Measurements from ENCODE around the gene DHX8.
"Not testable (repeated sequence)": the region's sequence is repeated elsewhere in the genome, so short reads cannot be mapped to it uniquely, and the experiment has no call there.

DHX8 gene

GRCh38 chr17:43463241-43463640, 20.5 kb upstream of the DHX8 start:
- no peak for DNase-seq

- DNase-seq: no peak
Measured at GRCh38 chr17:43464046-43464445, 19.7 kb upstream of the DHX8 start.

GRCh38 chr17:43465049-43465448, 18.7 kb upstream of the DHX8 start:
- DNase-seq: no peak

- no peak for DNase-seq
Measured at GRCh38 chr17:43467981-43468581, 15.7 kb upstream of the DHX8 start.

GRCh38 chr17:43468691-43469139, 15.1 kb upstream of the DHX8 start:
- DNase-seq: no peak

- no peak for DNase-seq
Measured at GRCh38 chr17:43469145-43469544, 14.6 kb upstream of the DHX8 start.

GRCh38 chr17:43471585-43472160, 12.1 kb upstream of the DHX8 start:
- no peak for DNase-seq

GRCh38 chr17:43475494-43476089, 8.2 kb upstream of the DHX8 start:
- no peak for DNase-seq

GRCh38 chr17:43476306-43476705, 7.5 kb upstream of the DHX8 start:
- not testable (repeated sequence) for DNase-seq

- DNase-seq: no peak
Measured at GRCh38 chr17:43477832-43478634, 5.7 kb upstream of the DHX8 start.

GRCh38 chr17:43479948-43480347, 3.8 kb upstream of the DHX8 start:
- DNase-seq: no peak

- no peak for DNase-seq
Measured at GRCh38 chr17:43482103-43483012, 1.4 kb upstream of the DHX8 start.

GRCh38 chr17:43490621-43491020, 6.8 kb downstream of the DHX8 start:
- no peak for DNase-seq

GRCh38 chr17:43509440-43509839, 25.7 kb downstream of the DHX8 start:
- DNase-seq: not testable (repeated sequence)

GRCh38 chr17:43511199-43511598, 27.4 kb downstream of the DHX8 start:
- DNase-seq: not testable (repeated sequence)

GRCh38 chr17:43515656-43516055, 31.9 kb downstream of the DHX8 start:
- no peak for DNase-seq

GRCh38 chr17:43517161-43517560, 33.4 kb downstream of the DHX8 start:
- no peak for DNase-seq

- DNase-seq: no peak
Measured at GRCh38 chr17:43517615-43518386, 34.0 kb downstream of the DHX8 start.

- DNase-seq: no peak
Measured at GRCh38 chr17:43521389-43521788, 37.6 kb downstream of the DHX8 start.

- DNase-seq: no peak
Measured at GRCh38 chr17:43524945-43525575, 41.3 kb downstream of the DHX8 start.
